Measurements from ENCODE around the gene MYH10.

The MYH10 gene

DNA sequence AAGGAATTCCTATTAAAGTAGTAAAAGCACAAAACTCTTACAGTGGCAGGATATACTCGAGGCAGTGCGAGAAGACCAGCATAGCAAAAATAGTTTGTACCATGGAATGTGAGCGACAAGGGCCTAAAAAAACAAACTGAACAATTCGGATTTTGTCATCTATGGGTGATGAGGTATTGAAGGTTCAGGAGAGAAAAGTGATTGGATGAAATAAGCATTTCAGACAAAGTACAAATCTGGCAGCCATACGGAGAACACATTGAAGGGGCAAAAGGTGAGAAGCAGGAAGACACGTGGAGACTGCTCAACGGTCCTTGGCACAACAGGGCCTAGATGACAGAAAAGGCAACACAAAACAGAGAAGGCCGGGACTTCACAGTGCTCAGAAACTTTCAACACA is 22.5 kb downstream of the MYH10 start:
- TF ChIP-seq CTCF (conservative IDR thresholded peaks at IDR 0.05): no peak
- no peak overlapping the region; the same call in 1 of the 2 replicates for H3K27ac ChIP-seq

GRCh38 chr17:8606401-8606800 is 24.1 kb downstream of the MYH10 start:
- peak overlapping the region; percentile 71 for H3K27ac ChIP-seq
- TF ChIP-seq CTCF (conservative IDR thresholded peaks at IDR 0.05): no peak

DNA sequence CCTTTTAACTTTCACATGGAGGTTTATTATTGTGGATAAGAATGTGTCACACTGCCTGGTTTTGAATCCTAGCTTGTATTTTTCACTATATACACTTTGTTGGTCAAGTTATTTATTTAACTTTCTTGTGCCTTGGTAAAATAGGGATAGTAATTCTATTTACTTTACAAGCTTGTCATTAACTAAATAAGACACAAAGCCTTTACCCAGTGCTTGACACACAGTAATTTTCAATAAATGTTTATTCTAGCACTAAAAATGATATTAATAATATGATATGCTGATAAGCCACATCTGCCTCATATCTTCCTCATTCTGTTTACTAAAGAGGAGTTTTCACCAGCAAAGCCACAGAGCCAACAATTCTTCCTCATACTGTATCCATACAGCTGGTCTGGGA is 27.8 kb downstream of the MYH10 start:
- no peak for TF ChIP-seq CTCF (conservative IDR thresholded peaks at IDR 0.05)
- H3K27ac ChIP-seq: peak overlapping the region; percentile 71

GRCh38 chr17:8599351-8600011 is 31.0 kb downstream of the MYH10 start:
- H3K27ac ChIP-seq: no peak overlapping the region
- TF ChIP-seq CTCF (conservative IDR thresholded peaks at IDR 0.05): no peak

- TF ChIP-seq CTCF (conservative IDR thresholded peaks at IDR 0.05): no peak
- H3K27ac ChIP-seq: no peak overlapping the region
These were observed 31.6 kb downstream of the MYH10 start for GRCh38 chr17:8598913-8599312.

- H3K27ac ChIP-seq: no peak overlapping the region
- TF ChIP-seq CTCF (conservative IDR thresholded peaks at IDR 0.05): no peak
These were observed 36.7 kb downstream of the MYH10 start for GRCh38 chr17:8593830-8594229.

GRCh38 chr17:8593276-8593675 is 37.2 kb downstream of the MYH10 start:
- no peak overlapping the region for H3K27ac ChIP-seq
- TF ChIP-seq CTCF (conservative IDR thresholded peaks at IDR 0.05): no peak
